Hippocampal formation (tissue), 2 donors: ENCODE results near the gene SPC24.
A peak's percentile ranks its signal among the peaks of the same experiment; 100 is the strongest.

ENCODE experiments used
- DNase-seq, 2 donors: peaks; one replicate each; lab custom pipeline; 2025; lab: John Stamatoyannopoulos, UW

Gene SPC24

GRCh38 chr19:11155373-11156120, at the start of gene SPC24:
Gene SPC24 (minus strand): TSS chr19:11155782. CDS start chr19:11155776, 6 bp downstream.
- peak; percentile 95 to 99 for DNase-seq

GRCh38 chr19:11204943-11205349, 49.4 kb upstream of the SPC24 start:
- DNase-seq, result no peak

- no peak for DNase-seq
These were observed 48.6 kb upstream of the SPC24 start for GRCh38 chr19:11204076-11204602.

- peak; percentile 41 to 54 for DNase-seq
These were observed 47.9 kb upstream of the SPC24 start for GRCh38 chr19:11203194-11204075.

GRCh38 chr19:11202488-11203193, 47.1 kb upstream of the SPC24 start:
- DNase-seq, result no peak

GRCh38 chr19:11201791-11202190, 46.2 kb upstream of the SPC24 start:
- DNase-seq, result no peak

GRCh38 chr19:11200931-11201330, 45.3 kb upstream of the SPC24 start:
- DNase-seq, result no peak

GRCh38 chr19:11200015-11200574, 44.5 kb upstream of the SPC24 start:
- no peak for DNase-seq

GRCh38 chr19:11199517-11199916, 43.9 kb upstream of the SPC24 start:
- no peak for DNase-seq

- DNase-seq, result no peak
These were observed 43.3 kb upstream of the SPC24 start for GRCh38 chr19:11198769-11199424.

GRCh38 chr19:11198175-11198534, 42.6 kb upstream of the SPC24 start:
- DNase-seq, result no peak

- peak; percentile 69 to 84 for DNase-seq
These were observed 42.0 kb upstream of the SPC24 start, which contains the start of gene KANK2 for GRCh38 chr19:11197291-11198174. Gene KANK2 (minus strand): TSS chr19:11197545. CDS start chr19:11194511, 3,034 bp downstream.

GRCh38 chr19:11196406-11197287, 41.1 kb upstream of the SPC24 start:
- no peak for DNase-seq

- no peak for DNase-seq
These were observed 40.1 kb upstream of the SPC24 start for GRCh38 chr19:11195681-11196080.

- no peak for DNase-seq
These were observed 39.3 kb upstream of the SPC24 start for GRCh38 chr19:11194656-11195558.

- DNase-seq, result no peak
These were observed 38.6 kb upstream of the SPC24 start for GRCh38 chr19:11194173-11194572.

- no peak for DNase-seq
These were observed 37.7 kb upstream of the SPC24 start for GRCh38 chr19:11192957-11193939.
